SIG-M5 treated with dmso at 0.1 percent for 504 hours (cell line): ENCODE measurements around the gene TPI1.
"Not testable (repeated sequence)": the region's sequence is repeated elsewhere in the genome, so short reads cannot be mapped to it uniquely, and the experiment has no call there.

ENCODE experiments used
- DNase-seq: peaks from one replicate; lab custom pipeline; 2025; ENCODE audit not compliant: unreplicated experiment; lab: John Stamatoyannopoulos, UW

TPI1 gene

GRCh38 chr12:6890789-6891645 is 23.7 kb downstream of the TPI1 start:
- DNase-seq: peak; percentile 95

DNA sequence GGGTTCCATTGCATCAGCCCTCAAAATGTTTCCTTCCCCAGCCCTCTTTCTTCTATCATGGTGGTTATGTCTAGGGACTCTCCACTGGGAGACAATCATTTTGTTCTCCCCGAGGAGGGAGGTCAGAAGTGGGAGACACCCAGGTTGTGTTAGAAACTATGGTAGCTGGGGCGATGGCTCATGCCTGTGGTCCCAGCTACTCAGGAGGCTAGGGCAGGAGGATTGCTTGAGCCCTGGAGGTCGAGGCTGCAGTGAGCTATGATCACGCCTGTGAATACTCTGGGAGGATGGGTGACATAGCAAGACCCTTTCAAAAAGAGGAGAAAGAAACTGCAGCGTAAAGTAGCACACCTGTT is 24.3 kb downstream of the TPI1 start:
- no peak for DNase-seq

DNA sequence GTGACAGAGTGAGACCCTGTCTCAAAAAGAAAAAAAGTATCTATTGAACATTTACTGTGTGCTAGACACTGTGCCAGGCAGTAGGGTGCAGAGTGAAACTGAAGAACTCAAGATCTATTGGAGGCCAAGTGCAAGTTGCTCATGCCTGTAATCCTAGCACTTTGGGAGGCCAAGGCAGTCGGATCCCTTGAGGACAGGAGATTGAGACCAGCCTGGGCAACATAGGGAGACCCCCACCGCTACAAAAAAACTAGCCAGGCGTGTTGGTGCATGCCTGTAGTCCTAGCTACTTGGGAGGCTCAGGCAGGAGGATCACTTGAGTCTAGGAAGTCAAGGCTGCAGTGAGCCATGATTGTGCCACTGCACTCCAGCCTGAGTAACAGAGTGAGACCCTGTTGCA is 25.4 kb downstream of the TPI1 start:
- DNase-seq: not testable (repeated sequence)

GRCh38 chr12:6894321-6894720 is 27.0 kb downstream of the TPI1 start:
- DNase-seq: no peak

- DNase-seq: no peak
These were observed 29.6 kb downstream of the TPI1 start for GRCh38 chr12:6896846-6897435.

DNA sequence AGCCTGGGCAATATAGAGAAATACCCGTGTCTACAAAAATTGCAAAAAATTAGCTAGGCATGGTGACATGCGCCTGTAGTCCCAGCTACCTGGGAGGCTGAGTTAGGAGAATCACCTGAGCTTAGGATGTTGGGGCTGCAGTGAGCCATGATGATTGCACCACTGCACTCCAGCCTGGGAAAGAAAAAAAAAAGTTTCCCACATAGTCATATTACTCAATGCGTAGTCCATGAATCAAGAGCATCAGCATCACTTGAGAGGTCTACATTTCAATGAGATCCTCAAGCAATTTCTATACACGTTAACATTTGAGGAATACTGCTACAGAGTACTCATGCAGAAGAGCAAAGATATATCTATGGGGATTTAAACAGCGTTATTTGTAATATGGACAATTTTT is 32.1 kb downstream of the TPI1 start:
- DNase-seq: no peak

DNA sequence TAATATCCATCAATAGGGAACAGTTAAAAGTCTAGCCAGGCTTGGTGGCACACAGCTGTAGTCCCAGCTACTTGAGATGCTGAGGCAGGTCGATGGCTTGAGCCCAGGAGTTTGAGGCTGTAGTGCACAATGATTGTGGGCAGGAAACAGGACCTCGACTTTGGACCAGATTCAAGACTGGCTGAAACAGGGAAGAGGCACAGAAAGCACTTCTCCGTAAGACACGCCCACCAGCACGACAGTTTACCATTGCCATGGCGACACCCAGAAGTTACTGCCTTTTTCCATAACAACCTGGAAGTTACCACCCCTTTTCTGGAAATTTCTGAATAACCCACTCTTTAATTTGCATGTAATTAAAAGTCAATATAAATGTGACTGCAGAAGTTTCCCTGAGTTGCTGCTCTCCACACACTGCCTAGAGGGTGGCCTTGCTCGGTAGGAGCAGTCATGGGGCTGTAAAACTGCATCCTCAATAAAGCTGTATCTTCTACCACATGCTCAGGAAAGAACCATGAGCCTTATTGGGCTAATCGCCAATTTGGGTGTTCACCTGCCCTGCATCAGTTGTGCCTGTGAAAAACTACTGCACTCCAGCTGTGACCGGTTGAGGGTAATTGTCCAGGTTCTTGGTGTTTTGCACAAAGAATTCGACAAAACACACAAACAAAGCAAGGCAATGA is 32.6 kb downstream of the TPI1 start:
- peak; percentile 62 for DNase-seq

DNA sequence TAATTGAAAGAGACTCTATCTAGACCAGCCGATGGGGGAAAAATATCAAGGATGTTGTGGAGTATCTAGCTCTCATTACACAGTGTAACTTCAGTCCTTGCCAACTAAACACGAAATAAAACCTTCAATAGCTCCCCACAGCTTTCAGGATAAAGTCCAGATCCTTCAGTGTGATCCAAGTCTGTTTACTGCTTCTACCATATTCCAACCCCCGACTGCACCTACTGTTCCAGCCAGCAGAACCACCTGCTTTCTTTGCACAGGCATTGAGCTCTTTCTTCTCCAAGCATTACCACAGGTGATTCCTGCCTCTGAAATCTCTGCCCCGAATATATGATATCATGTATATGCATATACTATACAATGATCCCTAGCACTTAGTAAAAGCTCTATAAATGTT is 35.1 kb downstream of the TPI1 start:
- no peak for DNase-seq

- no peak for DNase-seq
These were observed 36.4 kb downstream of the TPI1 start for GRCh38 chr12:6903722-6904121.

DNA sequence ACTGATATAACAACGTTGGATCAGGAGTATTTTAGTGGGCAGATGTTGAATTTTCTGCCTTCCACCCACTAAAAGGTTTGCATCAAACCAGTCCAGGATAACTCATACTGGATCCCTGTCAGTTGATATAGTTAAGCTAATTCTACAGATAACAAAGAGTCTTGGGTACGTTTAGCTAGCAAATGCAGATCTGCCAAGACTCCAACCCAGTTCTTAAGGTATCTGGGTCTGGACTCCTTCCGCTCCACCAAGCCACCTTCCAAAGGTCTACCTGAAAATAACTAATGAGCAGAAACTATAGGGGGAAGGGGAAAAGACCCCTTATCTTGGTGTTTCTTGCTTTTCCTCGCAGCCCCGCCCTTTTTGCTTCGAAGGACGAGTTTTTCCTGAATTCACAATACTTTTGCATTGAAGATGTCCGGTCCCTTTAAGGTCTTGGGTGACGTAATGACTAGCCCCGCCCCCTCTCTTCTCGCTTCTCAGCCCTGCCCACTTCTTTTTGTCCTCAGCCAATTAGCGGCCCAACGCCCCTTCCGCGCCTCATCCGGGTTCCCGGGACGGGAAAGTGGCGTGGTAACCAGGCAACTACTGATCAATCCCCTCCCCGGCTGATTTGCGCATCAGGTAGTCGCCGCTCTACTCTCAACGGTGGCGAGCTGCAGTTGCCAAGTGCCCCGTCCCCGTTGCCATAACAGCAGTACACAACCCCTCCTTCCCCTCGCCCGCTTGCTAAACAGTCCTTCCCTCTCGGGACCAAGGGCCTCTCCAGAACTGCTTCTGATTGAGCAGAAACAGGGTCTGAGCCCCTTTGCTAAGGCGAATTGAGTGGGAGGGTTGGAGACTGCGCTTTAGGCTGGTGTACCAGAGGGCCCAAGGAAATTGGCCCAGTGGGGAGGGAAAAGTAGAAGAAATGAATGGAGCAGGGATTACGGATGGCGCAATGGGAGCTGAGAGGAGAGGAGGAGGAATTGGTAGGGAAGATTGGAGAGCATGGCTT is 37.2 kb downstream of the TPI1 start, which contains the start of gene LRRC23:
TSS of gene LRRC23 (plus strand) at position 543 of the 997 bp plus-strand sequence. CDS start 812 bp downstream, outside the sequence.
- DNase-seq: peak; percentile 97

DNA sequence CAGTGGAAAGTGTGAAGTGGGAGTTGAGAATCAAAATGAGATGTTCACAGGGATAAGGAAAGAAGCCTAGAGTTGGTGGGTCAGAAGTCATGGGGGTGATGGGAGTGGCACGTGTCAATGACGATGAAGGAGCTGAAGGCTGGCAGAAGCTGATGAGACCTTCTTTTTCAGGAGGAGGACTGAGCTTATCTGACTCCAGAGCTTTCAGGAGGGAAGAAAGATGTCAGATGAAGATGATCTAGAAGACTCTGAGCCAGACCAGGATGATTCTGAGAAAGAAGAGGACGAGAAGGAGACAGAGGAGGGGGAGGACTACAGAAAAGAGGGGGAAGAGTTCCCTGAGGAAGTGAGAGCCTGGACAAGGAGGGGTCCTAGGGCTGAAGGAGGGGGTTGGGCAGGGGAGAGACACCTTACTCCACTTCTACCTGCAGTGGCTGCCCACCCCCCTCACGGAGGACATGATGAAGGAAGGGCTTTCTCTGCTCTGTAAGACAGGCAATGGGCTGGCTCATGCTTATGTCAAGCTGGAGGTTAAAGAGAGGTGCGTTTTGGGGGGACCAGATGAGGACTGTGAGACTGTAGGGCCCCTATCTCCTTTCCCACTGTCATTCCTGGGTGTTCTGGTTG is 38.2 kb downstream of the TPI1 start:
- no peak for DNase-seq

- not testable (repeated sequence) for DNase-seq
These were observed 40.8 kb downstream of the TPI1 start for GRCh38 chr12:6908141-6908540.

DNA sequence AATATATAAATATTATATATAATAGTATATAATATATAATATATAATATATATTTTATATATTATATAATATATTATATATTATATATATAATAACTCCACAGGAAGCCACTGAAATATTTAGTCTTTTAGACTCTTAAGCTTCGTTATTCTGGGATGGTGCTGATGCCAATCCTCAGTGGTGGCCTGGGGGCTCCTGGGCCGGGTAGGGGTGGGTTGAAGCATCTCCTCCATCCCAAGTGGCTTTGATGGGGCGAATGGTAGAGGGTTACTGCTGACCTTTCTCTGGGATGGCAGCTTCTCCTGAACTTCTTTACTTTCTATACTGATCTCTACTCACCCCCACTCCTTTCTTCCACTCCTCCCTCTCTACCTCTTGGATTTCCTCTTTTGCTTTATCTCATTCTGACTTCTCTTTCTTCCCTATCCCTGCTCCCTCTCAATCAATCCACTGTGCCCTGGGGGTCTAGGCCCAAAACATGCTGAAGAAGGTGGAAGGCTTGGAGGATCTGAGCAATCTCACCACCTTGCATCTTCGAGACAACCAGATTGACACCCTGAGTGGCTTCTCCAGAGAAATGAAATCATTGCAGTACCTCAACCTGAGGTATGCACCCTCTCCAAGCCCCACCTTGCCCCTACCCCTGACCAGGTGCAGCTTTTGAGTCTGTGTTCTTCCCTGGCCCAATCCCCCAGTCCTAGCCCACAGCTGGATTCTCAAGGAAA is 42.3 kb downstream of the TPI1 start:
- DNase-seq: no peak

DNA sequence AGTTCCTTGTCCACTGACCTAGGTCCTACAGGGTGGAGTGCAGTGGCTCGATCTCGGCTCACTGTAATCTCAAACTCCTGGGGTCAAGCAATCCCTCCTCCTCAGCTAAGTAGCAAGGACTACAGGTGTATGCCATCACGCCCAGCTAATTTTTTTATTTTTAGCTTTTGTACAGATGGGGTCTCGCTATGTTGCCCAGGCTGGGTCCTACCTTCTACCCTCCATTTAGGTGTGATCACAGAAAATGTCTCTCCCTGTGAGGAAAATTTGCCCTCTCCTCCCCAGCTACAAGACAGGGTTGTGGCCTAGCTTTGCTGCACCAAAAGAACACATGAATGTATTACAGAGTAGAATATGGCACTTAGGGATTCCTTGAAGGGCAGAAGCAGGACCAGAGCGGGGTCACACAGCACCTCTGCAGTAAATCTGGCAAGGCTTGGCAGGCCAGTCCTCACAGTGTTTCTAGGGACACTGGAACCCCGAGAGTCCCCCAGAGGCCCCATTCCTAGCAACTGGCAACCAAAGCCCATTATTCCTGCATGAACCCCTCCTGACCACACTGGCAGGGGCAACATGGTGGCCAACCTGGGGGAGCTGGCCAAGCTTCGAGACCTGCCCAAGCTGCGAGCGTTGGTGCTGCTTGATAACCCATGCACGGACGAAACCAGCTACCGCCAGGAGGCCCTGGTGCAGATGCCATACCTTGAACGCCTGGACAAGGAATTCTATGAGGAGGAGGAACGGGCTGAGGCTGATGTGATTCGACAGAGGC is 45.0 kb downstream of the TPI1 start:
- no peak for DNase-seq

DNA sequence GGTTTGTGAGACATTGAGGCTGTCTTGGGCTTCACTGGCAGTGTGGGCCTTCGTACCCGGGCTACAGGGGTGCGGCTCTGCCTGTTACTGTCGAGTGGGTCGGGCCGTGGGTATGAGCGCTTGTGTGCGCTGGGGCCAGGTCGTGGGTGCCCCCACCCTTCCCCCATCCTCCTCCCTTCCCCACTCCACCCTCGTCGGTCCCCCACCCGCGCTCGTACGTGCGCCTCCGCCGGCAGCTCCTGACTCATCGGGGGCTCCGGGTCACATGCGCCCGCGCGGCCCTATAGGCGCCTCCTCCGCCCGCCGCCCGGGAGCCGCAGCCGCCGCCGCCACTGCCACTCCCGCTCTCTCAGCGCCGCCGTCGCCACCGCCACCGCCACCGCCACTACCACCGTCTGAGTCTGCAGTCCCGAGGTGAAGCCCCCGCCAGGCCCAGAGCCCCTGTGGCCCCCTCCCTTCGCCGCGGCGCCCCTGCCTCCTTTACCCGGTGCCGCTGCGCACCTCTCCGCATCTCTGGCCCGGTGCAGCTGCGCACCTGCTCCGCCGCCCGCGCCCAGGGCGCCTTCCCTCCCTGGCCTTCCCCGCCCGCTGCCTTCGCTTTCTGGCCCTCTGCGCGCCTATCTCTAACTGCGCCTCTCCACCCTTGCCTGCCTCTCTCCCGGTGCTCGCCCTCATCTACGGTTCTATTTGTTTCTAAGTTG is 47.1 kb downstream of the TPI1 start, which contains the start of gene ENO2:
TSS of gene ENO2 (plus strand) at position 335 of the 701 bp plus-strand sequence. CDS start 1,253 bp downstream, outside the sequence.
- DNase-seq: peak; percentile 55

DNA sequence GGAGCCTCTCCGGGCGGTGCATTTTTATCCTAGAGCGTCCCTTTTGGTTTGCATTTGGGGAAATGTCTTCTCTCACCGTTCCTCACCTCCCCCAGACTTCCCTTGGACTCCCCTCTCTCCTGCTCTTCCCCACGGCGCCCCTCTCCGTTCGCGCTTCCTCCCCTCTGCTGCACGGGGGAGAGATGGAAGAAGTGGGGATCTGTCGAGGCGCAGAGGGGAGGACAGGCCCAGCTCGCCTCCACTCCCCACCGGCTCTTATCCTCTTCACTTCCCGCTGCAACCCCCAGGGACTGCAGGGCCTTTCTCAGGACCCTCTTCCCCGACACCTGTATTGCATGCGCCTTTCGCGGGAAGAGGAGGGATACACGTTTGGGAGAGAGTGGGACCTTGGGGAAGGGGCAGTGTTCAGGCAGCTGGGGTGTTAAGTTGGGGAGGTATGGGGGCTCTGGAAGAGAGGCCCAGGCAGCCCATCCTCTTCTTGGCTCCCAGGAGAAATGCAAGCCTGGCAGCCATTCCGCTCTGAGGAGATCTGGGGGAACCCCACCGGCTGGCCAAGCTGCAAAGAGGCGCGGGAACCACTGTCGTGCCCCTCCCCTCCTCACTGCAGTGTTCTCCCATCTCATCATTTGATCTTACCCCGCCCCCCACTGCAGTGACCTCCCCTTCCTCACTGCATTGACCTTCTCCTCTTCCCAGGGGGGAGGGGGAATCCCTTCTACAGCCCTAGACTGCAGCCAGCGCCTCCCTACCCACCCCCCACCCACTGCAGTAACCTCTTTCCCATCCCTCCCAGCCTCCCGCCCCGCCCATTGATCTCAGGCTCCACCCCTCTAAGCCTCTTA is 47.8 kb downstream of the TPI1 start:
- DNase-seq: no peak

DNA sequence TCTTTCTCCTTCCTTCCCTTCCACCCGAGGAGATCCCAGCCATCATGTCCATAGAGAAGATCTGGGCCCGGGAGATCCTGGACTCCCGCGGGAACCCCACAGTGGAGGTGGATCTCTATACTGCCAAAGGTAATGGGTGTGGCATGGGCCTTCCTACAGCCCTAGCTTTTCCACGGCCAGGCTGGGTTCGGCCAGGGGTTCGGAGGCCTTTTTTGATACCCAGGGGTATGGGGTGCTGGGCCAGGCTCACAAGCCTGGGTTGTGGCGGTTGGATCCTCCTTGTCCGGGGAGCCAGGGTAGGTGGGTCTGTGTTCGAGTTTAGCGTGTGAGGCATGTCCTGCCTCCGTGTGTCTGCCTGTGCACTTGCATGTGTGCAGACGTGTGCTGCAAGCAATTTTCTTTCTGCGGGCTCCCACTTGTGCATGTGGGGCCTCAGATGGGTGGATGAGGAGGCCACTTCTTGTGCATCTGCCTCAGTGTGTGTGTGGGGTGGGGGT is 48.5 kb downstream of the TPI1 start:
- DNase-seq: no peak
